GM19463 (cell line): ENCODE data around the gene CCL2.
"Not testable (repeated sequence)": the region's sequence is repeated elsewhere in the genome, so short reads cannot be mapped to it uniquely, and the experiment has no call there.

Experiments used
- ATAC-seq: cut with Tn5 transposase; IDR thresholded peaks from one replicate; pipeline ENCODE4 v1.9.1; 2021; ENCODE audit warnings: mild to moderate bottlenecking, moderate library complexity; ENCODE audit not compliant: unreplicated experiment

Gene CCL2

DNA sequence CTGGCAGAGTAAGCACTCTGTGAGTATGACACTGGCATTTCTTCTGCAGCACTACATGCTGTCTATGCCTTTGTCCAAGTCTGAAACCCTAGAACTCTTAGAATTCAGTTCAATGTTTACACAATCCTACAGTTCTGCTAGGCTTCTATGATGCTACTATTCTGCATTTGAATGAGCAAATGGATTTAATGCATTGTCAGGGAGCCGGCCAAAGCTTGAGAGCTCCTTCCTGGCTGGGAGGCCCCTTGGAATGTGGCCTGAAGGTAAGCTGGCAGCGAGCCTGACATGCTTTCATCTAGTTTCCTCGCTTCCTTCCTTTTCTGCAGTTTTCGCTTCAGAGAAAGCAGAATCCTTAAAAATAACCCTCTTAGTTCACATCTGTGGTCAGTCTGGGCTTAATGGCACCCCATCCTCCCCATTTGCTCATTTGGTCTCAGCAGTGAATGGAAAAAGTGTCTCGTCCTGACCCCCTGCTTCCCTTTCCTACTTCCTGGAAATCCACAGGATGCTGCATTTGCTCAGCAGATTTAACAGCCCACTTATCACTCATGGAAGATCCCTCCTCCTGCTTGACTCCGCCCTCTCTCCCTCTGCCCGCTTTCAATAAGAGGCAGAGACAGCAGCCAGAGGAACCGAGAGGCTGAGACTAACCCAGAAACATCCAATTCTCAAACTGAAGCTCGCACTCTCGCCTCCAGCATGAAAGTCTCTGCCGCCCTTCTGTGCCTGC is at the start of gene CCL2:
CCL2 (plus strand) TSS at position 635 of the 730 bp plus-strand sequence; CDS start at position 700, 65 bp downstream.
- no peak for ATAC-seq

DNA sequence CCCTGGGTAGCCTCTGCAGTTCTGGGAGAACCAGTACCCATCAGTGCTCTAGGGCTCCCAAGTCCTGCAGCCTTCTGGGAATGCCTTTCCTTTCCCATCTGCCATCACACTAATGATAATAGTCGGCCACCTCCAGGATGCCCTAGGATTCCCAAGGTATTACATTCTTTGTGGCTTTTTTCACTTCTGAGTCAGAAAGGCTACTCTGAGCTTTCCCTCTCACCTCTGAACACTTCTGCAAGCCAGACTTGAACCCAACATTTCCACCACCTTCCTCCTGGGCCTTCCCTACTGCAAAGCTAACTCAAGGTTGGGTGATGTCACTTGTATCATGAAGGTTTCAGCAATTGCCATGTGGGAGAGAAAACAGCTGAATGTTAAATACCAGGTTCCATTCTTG is 49.7 kb upstream of the CCL2 start:
- ATAC-seq, result no peak

DNA sequence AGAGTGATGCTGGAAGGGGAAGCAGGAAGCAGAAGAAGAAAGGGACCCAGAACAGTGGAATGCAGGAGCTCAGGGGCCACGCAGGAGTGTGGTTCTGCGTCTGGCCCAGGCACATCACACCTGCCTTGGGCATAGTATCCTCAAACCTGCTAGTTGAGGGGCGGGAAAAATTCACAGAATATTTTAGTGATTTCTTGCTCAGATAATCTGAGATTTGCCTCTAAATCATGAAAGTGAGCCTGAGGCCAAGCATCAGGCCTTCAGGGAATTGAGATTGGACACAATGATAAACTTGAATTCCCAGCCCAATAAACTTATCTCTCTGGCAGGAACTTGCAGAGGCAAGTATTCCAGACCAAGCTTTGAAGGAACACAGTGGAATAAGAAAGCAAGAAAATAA is 48.5 kb upstream of the CCL2 start:
- ATAC-seq, result no peak

DNA sequence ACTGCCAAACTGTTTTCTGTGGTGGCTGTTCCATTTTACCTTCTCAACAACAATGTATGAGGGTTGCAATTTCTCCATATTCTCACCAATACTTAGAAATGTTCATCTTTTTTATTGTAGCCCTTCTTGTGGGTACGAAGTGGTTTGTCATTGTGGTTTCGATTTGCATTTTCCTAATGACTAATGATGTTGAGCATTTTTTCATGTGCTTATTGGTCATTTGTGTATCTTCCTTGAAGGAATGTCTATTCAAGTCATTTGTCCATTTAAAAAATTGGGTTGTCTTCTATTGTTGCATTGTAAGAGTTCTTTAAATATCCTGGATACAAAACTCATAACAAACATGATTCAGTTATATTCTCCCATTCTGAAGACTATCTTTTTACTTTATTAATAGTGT is 47.5 kb upstream of the CCL2 start:
- ATAC-seq, result no peak

DNA sequence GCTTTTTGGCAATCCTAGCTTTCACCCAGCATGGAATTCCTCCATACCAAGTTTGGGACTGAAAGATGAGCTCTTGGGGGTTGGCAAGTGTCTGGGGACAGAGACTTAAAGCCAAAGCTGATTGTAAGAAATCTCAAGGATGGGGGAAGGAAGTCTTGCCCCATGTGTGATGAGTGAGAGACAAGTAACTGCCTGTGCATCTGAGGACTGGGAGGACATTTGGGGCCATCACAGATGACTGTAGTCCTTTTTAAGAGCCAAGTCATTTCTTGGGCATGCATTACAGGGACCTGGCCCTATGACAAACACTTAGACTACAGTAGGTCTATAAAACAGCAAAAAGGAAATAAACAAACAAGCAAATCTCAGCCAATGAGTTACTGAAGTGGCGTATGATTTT is 36.3 kb upstream of the CCL2 start:
- ATAC-seq, result no peak

DNA sequence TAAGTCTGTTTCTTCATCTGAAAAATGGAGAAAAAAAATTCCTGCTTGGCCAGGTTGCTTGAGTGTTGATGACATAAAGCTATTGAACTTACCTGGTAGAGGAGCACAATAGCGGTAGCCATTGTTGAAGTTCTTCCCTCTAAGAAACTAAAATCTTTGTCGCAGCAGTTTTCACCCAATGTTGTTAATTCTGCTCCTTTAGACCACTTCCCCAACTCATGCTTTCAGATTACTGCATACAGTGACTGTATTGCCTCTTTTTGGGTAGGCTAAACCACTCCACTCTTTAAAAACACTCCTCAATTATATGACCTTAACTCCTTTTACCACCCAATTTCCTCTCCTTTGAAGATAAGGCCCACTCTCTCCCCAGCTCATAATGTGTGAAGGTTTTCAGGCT is 35.7 kb upstream of the CCL2 start:
- no peak for ATAC-seq

DNA sequence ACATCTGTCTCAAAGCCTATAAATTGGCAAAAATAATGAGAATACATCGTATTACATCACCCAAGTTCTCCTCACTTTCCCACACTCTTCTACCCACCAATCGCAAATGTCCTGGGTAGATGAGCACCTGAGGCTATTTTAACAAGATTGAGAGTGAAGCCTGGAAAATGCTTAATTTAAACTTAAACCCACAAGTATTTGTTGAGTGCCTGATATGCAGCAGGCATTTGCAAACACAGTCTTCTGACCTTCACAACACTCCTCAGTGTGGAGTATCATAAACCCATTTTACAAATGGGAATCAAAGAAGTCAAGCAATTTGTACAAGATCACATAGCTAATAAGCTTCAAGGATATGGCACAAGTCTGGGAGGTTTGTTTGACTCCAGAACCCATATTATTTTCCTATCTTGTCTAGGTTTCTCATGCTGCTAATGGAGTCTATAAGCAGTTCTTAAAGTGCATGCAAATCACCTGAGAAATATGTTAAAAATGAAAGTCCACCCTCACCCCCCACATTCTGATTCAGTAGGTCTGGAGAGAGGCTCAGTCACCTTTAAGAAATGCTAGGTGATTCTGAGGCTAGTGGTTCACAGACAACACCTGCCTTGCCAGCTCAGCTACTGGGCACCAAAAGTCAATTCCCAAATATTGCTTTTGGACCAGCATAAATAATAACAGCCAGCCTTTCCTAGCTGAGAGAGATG is 34.9 kb upstream of the CCL2 start:
- ATAC-seq, result no peak

DNA sequence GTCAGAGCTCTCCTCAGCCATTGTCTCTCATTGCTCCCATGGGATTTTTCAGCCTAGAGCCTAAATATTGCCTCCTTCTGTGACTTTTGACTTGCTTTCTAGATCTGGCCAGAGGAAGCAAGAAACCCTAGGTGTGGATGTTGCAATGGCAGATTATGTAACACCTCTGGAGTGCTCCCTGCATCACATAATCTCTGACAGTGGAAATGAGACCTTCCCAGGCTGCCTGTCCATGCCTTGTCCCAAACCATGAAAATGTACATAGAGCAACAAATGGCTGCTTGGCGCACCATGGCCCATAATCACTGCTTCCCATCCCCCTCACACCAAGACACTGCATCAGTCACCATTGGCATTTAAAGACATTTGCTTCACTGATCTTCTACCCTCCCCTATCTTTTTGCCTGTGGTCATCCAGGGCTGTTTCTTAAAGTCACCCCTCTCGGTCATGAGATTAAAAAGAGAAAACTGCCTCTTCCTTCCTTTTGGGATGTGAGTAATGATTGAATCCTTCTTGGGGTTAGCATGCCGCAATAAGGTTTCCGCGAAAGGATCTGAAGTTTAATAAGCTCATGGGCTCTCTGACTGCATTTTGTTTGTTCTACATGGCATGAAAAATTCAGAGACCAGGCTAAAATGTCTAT is 34.2 kb upstream of the CCL2 start:
- no peak for ATAC-seq

DNA sequence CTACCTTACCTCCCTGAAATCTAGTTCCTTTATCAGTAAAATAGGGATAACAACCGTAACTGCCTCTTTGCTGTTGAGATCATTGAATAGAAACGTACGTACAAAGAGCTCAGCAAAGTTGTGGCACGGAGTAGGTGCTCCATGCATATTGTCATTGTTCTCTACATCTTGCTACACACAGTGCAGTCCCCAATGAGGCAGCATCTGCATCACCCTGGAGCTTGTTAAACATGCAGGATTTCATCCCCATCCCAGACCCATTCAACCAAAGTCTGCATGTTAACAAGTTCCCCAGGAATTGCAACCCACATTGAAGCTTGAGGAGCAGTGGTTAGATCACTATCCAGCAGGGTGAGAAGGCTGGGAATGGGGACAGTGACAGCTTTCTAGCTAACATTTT is 33.7 kb upstream of the CCL2 start:
- no peak for ATAC-seq

DNA sequence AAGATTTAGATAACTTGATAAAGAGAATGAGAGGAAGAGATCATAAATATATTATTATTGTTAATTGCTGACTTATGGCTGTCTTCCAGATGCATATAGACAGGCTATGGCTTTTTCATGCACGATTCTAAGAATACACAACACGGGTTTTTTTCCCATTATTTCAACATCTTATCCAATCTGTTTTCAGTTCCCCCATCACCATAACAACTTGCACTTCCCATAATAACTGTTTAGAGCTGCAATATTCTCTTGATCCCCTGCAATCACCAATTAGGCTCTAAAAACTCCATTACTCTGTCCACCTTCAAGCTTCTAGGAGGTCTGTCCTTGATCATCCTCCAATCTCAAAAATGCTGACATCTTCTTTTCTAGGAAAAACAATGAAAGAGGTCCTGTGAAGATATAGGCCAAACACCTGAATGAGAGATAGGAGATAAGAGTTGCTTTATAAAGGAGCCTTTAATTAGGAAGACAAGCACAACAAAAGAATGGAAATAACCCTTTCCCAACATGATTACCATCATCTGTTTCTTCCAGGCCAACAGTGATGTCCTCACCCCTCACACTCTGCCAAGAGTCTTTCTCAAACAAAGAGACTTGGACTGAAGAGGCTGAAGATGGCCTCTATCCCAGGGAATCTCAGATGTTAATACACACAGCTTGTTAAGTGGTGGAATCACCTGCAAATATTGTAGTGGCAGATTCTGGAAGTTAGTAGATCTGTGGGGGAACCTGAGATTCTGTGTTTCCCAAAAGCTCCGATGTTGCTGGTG is 32.2 kb upstream of the CCL2 start:
- no peak for ATAC-seq

DNA sequence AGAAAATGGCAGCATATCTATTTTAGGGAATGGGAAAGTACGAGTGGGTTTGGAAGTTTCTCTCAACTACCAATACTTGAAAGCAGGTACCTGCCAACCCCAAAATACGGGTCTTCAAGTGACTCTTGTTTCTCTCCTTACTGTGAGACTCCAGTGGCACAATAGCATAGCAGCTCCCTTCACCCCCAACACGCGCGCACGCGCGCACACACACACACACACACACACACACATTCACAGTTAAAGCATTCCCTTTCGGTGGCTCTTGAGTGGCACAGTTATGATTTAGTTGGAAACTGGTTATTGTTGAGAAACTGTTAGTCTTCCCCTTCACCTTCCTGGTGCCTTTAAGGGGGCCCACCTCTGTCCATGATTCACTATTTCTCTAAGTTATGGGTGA is 30.0 kb upstream of the CCL2 start:
- no peak for ATAC-seq

DNA sequence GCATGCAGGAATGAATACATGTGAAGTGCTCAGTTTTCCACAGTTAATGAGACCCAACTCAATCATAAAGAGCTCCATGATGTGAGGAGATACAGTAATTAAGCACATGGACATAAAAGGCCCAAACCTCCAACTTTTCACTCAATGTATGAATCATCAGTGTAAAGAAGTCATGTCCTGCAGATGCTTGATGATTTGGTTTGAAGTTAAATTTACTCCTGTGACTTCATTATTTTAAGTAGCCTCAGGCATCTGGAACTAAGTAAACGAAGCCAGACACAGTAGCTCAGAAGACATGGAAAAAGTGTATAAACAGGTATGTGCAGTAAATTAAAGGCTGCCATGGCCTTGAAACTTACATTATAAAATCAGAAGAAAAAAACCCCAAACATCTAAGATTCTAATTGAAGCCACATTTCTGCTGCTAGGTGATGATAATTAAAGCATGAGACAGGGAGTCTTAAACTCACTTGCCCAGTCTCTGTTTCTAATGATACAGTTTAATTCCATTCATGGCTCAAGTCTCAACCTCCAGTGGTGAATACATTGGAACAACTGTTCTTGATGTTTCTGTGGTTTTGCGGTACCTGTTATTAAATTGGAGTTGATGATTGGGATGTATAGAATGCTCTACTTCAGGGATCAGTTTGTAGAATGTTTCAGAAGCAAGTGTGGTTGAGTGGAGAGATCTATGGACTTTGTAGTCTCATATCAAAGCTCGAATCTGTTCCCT is 28.9 kb upstream of the CCL2 start:
- ATAC-seq, result no peak

DNA sequence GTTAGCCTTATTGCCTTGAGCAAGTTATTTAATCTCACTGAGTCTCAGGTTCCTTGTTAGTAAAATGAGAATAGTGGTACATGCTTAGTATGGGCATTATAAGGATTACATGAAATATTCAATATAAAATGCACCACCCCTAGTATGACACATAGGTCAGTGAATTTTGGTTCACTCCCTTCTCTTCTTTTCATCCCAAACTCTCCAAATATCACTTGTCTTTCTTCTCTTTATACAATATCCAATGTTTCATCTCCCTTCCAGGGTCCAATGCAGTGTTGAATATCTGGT is 28.4 kb upstream of the CCL2 start:
- ATAC-seq, result no peak

DNA sequence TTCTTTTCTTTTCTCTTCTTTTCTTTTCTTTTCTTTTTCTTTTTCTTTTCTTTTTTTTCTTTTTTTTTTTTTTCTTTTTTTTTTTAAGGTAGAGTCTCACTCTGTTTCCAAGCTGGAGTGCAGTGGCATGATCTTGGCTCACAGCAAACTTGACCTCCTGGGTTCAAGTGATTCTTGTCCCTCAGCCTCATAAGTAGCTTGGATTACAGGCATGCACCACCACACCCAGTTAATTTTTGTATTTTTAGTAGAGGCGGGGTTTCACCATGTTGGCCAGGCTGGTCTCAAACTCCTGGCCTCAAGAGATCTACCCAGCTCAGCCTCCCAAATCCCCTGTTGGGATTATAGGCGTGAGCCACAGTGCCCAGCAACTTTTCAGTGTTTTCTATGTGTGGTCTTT is 27.8 kb upstream of the CCL2 start:
- not testable (repeated sequence) for ATAC-seq

DNA sequence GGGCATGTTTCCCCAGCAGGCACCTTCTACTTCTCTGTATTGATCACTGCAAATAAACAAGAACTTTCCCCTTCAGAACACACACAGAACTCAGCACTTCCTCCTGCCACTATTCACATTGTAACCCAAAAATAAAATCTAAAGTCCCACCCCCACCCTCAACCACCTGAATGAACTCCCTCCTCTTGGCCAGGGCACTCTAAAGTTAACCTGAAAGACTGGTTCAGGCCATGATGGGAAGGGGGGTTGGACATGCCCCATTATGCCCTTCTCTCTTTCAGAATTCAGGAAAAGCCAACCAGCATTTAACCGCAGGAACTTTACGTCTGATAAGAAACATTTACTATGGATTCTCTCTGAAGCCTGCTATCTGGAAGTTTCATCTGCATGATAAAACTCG is 27.4 kb upstream of the CCL2 start:
- ATAC-seq, result no peak

DNA sequence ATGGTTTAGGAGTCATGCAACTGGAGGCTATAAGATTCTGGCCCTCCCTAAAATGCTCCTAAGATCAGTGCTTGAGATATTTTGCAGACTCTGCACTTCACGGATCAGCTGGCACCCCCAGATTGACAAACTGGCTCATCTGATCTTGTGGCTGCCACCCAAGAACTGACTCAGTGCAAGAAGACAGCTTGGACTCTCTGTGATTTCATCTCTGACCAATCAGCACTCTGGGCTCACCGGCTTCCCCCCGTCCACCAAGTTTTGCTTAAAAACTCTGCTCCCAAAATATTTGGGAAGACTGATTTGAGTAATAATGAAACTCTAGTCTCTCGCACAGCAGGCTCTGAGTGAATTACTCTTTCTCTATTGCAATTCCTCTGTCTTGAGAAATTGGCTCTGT is 26.3 kb upstream of the CCL2 start:
- no peak for ATAC-seq

DNA sequence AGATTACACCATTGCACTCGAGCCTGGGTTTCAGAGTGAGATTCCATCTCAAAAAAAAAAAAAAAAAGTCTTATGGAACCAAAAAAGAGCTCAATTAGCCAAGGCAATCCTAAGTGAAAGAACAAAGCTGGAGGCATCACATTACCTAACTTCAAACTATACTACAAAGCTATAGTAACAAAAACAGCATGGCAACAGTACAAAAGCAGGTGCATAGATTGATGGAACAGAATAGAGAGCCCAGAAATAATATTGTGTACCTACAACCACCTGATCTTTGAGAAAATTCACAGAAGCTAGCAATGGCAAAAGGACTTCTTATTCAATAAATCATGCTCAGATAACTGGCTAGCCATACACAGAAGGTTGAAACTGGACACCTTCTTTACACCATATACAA is 24.7 kb upstream of the CCL2 start:
- no peak for ATAC-seq

DNA sequence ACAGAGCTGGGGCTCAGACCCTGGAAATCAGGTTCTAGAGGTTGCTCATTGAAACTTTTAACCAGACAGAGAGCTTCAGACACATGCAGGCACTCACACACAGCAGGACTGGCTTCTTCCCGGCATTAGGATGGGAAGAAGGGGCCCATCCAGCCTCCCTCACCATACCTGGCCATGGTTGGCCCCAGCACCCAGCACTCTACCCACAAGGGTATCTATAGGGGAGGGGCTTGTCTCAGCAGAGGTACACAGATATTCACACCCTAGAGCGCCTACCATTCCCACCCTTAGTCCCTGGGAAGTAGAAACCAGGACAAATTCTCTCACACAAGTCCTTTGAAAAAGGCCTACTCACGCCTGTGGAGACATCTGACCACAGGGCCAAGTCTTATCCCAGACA is 20.5 kb upstream of the CCL2 start:
- ATAC-seq, result no peak

DNA sequence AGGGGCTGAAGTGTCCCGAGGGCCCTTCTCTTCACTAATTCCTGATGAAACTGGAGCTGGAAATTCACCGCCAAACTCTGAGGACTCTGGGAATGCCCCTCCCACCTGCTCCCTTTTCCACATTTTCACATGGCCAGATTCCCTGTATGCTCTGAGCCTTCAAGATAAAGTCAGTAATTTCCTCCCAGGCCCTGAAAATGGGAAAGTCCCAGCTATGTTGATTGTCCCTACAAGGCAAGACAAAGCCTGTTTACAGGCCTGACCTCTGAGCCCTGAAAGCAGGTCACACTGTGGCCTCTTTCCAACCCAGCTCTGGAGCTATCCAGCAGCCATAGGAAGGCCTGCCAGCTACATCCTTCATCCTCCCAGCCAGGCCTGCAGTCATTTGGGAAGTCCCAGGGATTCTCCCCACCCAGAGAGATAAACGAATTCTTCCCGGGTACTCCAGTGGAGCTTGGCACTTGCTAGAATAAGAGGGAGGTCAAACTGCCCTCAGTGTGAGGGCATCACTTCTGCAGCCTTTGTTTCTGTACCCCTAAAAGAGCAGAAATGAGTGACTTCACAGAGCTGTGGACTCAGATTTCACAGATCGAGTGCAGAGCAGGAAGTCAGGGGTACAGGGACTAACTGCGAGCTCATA is 19.6 kb upstream of the CCL2 start:
- no peak for ATAC-seq

DNA sequence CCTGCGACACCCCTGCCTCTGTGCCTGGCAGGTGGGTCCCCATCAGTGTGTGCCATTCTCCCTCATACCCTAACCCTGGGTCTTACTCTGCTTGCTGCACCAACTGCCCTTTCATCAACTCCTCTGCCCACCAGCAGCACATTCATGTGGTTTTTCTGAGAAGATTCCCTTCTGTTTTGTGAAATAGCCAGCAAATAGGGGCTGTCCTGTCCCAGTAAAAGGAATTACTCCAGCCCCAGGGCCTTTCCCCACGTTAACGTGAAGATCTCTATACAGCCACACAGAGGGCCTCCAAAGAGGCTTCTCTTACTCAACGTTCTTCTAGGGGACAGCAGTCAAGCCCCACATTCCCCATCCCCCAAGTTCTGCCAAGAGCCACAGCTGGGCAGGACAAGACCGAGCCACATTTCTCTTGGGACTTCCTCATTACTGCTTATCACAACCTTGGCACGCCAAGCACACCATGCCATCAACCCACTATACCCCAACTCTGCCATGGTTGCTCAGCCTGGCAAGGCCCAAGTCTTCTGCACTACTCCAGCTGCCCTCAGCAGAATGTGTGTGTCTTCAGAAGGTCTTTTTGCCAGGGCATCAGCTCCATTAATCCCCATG is 18.7 kb upstream of the CCL2 start:
- no peak for ATAC-seq
